Measurements from ENCODE around the gene CLRN1.

DNA sequence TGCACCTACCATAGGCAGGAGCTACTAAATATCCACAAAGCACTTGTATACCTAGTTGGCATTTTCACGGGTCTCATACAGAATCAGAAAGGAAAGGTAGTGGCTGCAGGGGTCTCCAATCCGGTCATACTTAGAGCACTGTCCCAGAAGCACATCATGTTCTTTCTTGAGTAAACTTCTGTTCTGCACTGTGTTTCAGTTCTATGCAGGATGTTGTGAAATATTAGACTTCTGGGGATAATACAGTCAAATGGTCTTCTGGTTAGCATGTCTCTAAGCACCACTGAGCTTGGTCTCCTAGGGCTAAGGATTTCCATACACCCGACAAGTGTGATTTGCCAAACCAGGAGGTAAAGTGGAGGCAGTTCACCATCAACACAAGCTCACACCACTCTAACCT is 95.2 kb downstream of the CLRN1 start:
- TF ChIP-seq EZH2 (IDR thresholded peaks at IDR 0.05; ENCODE audit: borderline replicate concordance): no peak
- TF ChIP-seq, protein P1, sequence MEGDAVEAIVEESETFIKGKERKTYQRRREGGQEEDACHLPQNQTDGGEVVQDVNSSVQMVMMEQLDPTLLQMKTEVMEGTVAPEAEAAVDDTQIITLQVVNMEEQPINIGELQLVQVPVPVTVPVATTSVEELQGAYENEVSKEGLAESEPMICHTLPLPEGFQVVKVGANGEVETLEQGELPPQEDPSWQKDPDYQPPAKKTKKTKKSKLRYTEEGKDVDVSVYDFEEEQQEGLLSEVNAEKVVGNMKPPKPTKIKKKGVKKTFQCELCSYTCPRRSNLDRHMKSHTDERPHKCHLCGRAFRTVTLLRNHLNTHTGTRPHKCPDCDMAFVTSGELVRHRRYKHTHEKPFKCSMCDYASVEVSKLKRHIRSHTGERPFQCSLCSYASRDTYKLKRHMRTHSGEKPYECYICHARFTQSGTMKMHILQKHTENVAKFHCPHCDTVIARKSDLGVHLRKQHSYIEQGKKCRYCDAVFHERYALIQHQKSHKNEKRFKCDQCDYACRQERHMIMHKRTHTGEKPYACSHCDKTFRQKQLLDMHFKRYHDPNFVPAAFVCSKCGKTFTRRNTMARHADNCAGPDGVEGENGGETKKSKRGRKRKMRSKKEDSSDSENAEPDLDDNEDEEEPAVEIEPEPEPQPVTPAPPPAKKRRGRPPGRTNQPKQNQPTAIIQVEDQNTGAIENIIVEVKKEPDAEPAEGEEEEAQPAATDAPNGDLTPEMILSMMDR (IDR thresholded peaks at IDR 0.05; ENCODE audit: poor library complexity): no peak

Data from hepatocyte (in vitro differentiated cells).